Osteocyte (in vitro differentiated cells): Measurements from ENCODE around the gene PIK3CA. TPM values are rescaled to one million over a fixed set of nuclear protein-coding genes. Genes with fewer than 3 reads are reported as not detected.

Source experiments
- DNase-seq: peaks from one replicate; pipeline ENCODE4 v3.0.0; 2021; ENCODE audit warnings: mixed read lengths; ENCODE audit not compliant: unreplicated experiment; ENCODE audit errors: extremely low spot score
- H3K27ac Mint-ChIP-seq: one replicate; pipeline ENCODE4 v1.8.0; 2021; ENCODE audit warnings: mild to moderate bottlenecking, mixed read lengths; ENCODE audit not compliant: unreplicated experiment
- H3K27me3 Mint-ChIP-seq: one replicate; pipeline ENCODE4 v1.8.0; 2021; ENCODE audit warnings: mixed read lengths; ENCODE audit not compliant: unreplicated experiment
- H3K36me3 Mint-ChIP-seq: one replicate; pipeline ENCODE4 v1.8.0; 2021; ENCODE audit warnings: mixed read lengths; ENCODE audit not compliant: unreplicated experiment
- H3K4me1 Mint-ChIP-seq: one replicate; pipeline ENCODE4 v1.8.0; 2021; ENCODE audit warnings: mixed read lengths; ENCODE audit not compliant: unreplicated experiment
- H3K4me3 Mint-ChIP-seq: one replicate; pipeline ENCODE4 v1.8.0; 2021; ENCODE audit warnings: mild to moderate bottlenecking, moderate library complexity, mixed read lengths; ENCODE audit not compliant: unreplicated experiment
- H3K9me3 Mint-ChIP-seq: one replicate; pipeline ENCODE4 v1.8.0; 2021; ENCODE audit warnings: mixed read lengths; ENCODE audit not compliant: unreplicated experiment
- total RNA-seq: library from RNA; stranded (reverse); gene quantifications from 2 replicates; pipeline ENCODE4 v1.2.1, GENCODE V29; 2021
- TF ChIP-seq, protein P1 (sequence below): fragments of 200-600 bp; sonication (generic); IDR thresholded peaks from 2 replicates; pipeline ENCODE4 v1.5.0; 2021; ENCODE audit warnings: antibody characterized with exemption, mild to moderate bottlenecking, moderate library complexity

PIK3CA gene
- total RNA-seq, 1 donor from 2014 or later = 48.1 TPM

DNA sequence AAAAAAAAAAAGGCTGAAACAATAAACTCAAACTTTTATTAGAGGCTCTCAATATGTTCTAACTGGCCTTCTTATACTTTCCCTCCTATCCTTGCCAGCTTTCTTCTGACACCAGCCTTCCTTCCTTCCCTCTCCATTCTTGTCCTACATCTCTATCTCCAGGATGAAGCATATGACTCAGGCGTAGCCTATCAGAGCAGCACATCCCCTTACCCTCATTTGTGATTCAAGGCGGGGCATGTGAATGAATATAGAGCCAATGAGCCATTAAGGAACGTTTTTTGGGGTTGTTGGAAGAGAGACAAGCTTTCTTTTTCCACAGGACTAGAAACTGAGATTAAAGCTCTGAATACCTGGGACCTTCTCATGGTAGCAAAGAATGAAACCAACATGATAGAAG is 127.8 kb downstream of the PIK3CA start:
- Mint-ChIP-seq H3K4me3 (no peak overlapping the region), H3K27ac (no peak overlapping the region), H3K36me3 (no peaks in the 10 kb centered on the region), H3K4me1 (peaks cover 1% of the 10 kb centered on the region), H3K9me3 (no peaks in the 10 kb centered on the region), H3K27me3 (peaks cover 9% of the 10 kb centered on the region)
- no peak for DNase-seq
- TF ChIP-seq, protein P1, sequence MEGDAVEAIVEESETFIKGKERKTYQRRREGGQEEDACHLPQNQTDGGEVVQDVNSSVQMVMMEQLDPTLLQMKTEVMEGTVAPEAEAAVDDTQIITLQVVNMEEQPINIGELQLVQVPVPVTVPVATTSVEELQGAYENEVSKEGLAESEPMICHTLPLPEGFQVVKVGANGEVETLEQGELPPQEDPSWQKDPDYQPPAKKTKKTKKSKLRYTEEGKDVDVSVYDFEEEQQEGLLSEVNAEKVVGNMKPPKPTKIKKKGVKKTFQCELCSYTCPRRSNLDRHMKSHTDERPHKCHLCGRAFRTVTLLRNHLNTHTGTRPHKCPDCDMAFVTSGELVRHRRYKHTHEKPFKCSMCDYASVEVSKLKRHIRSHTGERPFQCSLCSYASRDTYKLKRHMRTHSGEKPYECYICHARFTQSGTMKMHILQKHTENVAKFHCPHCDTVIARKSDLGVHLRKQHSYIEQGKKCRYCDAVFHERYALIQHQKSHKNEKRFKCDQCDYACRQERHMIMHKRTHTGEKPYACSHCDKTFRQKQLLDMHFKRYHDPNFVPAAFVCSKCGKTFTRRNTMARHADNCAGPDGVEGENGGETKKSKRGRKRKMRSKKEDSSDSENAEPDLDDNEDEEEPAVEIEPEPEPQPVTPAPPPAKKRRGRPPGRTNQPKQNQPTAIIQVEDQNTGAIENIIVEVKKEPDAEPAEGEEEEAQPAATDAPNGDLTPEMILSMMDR = no peak

DNA sequence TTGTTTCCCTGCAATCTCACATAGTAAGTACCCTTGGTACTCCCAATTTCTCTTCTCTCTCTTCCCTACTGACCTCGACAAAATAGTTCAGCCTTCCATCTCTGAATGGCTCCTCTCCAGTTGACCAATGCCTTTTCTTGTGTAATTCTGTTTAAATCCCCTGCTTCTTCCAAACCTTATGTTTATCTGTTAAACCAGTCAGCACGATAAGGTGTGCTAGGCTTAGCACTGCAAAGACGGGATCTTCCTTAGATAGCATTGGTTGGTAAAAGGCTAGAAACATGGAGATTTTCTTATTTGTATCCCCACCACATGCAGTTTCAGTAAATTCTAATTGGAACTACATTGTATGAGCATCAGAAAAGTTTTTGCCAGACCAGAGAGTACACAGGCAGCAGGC is 128.6 kb downstream of the PIK3CA start:
- H3K36me3 Mint-ChIP-seq = no peaks in the 10 kb centered on the region

DNA sequence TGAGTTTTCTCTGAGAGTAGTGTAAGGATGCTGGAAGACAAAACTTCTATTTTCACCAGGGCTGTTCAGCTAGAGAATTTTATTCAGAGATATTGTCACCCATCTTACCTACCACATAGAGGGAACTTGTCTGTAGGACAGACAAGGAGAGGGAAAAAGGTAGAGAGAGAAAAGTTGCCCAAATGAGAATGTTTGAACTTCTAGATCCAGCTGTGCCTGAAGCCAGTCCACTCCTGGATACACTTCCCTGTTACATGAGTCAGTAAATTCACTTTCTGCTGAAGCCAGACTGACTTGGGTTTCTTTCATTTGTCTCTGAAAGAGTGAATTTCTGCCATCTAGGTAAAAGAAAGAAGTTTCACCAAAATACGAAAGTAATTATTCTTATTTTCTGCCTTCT is 130.0 kb downstream of the PIK3CA start:
- no peaks in the 10 kb centered on the region for H3K36me3 Mint-ChIP-seq
- no peak for DNase-seq

More for the DNA sequence above, 128.6 kb downstream of the PIK3CA start:
- no peaks in the 10 kb centered on the region for H3K9me3 Mint-ChIP-seq
- TF ChIP-seq, protein P1 = no peak
- peaks cover 9% of the 10 kb centered on the region for H3K27me3 Mint-ChIP-seq
- H3K4me1 Mint-ChIP-seq = peaks cover 1% of the 10 kb centered on the region
- no peak for DNase-seq
- no peak overlapping the region for H3K4me3 Mint-ChIP-seq
- no peak overlapping the region for H3K27ac Mint-ChIP-seq

DNA sequence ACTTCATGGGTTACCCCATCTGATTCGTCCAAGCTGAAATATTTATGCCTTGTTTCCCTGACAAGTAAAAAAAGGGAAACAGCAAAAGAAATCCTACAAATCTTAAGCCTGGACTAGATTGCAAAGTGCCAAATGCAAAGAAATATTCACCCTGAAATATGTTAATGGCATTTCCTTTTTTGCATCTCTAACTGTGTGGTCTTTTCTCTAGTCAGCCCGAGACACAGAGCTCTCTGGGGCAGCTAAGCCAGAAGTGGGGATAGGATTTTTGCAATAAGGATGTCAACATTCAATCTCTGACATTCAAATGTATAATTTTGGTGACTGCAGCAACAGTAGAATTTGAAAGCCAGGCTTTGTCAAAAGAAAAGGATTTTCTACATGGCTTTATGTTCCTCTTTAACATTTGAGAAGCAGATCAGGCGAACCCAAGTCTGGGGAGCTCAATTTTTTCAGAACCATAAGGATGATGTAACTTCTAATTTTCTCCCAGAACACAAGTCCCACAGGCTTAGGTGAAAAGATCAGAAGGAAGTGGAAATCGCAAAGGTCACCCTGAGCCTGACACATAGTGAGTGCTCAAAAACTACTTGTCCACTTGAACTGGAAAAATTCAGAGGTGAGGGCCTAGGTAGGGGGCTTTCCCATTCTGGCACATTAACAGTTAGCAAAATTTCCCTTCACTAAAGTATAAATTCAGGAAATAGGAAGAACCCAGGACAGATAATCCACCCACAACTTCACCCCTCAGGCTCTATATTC is 131.0 kb downstream of the PIK3CA start:
- no peak overlapping the region for H3K27ac Mint-ChIP-seq
- H3K36me3 Mint-ChIP-seq = no peaks in the 10 kb centered on the region
- H3K4me1 Mint-ChIP-seq = peaks cover 1% of the 10 kb centered on the region
- peaks cover 31% of the 10 kb centered on the region for H3K27me3 Mint-ChIP-seq
- DNase-seq = no peak
- TF ChIP-seq, protein P1 = no peak
- no peaks in the 10 kb centered on the region for H3K9me3 Mint-ChIP-seq
- H3K4me3 Mint-ChIP-seq = no peak overlapping the region

More for the DNA sequence above, 130.0 kb downstream of the PIK3CA start:
- H3K4me1 Mint-ChIP-seq = peaks cover 1% of the 10 kb centered on the region
- no peaks in the 10 kb centered on the region for H3K9me3 Mint-ChIP-seq
- H3K27ac Mint-ChIP-seq = no peak overlapping the region
- TF ChIP-seq, protein P1 = no peak
- H3K27me3 Mint-ChIP-seq = peaks cover 21% of the 10 kb centered on the region
- H3K4me3 Mint-ChIP-seq = no peak overlapping the region

DNA sequence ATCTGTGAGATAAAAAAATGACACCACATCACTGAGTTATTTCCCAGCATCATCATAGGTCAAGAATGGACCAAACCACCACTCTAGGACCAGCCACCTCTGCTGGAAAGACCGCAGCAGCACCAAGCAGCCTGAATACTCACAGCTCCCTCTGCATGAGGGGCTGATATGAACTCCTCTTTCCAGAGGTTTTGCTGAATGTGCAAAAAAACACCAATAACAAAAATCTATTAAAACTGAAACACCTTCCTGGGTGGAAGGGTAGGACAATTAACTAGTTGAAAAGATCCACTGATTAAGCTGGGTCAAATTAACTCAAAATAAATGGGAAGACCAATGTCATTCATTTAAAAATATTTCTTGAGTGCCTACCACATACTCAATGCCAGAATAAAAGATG is 131.7 kb downstream of the PIK3CA start:
- TF ChIP-seq, protein P1 = no peak
- Mint-ChIP-seq H3K27me3 (peaks cover 35% of the 10 kb centered on the region), H3K27ac (no peak overlapping the region), H3K9me3 (no peaks in the 10 kb centered on the region), H3K4me1 (peaks cover 1% of the 10 kb centered on the region), H3K36me3 (no peaks in the 10 kb centered on the region), H3K4me3 (no peak overlapping the region)
- no peak for DNase-seq
